Panc1 (cell line): ENCODE data around the gene MICAL1. TPM values are rescaled to one million over a fixed set of nuclear protein-coding genes. Genes with fewer than 3 reads are reported as not detected.

Experiments used
- ATAC-seq: fragments of 200-7000 bp; cut with Tn5 transposase; 2 replicates; pipeline ENCODE4 v1.9.1; 2020; ENCODE audit warnings: mild to moderate bottlenecking, moderate library complexity
- BruUV-seq: library from RNA; stranded (reverse); fragments of 400-500 nt; replicated peaks from 2 replicates; lab custom pipeline; 2021; lab: Mats Ljungman, UMichigan
- CTCF ChIA-PET: fragments of 300-600 bp; sonication (Branson Sonifier 250); formaldehyde crosslinking; loops from one replicate; lab custom pipeline; 2022; ENCODE audit warnings: antibody characterized with exemption; lab: Charles Lee
- POLR2A ChIA-PET: fragments of 300-600 bp; sonication (Branson Sonifier 250); formaldehyde crosslinking; loops from one replicate; lab custom pipeline; 2022; ENCODE audit warnings: antibody characterized with exemption; lab: Charles Lee
- DNase-seq: peaks from one replicate; pipeline ENCODE4 v3.0.0-alpha.2; 2010; ENCODE audit warnings: low read depth, low spot score
- H3K27ac ChIP-seq: 2 replicates; pipeline ENCODE4 v1.5.1; 2011; ENCODE audit warnings: mild to moderate bottlenecking, low read length, inconsistent platforms
- H3K27me3 ChIP-seq: fragments of 200-500 bp; sonication (Bioruptor generic); 2 replicates; pipeline ENCODE4 v1.6.0; 2014; ENCODE audit warnings: low read length, inconsistent platforms; ENCODE audit not compliant: control insufficient read depth, insufficient read depth
- H3K36me3 ChIP-seq: fragments of 200-500 bp; sonication (Bioruptor generic); 2 replicates; pipeline ENCODE4 v1.5.1; 2014; ENCODE audit warnings: inconsistent platforms, mild to moderate bottlenecking, low read length, moderate library complexity; ENCODE audit not compliant: control insufficient read depth, insufficient read depth
- H3K4me1 ChIP-seq: 2 replicates; pipeline ENCODE4 v1.5.1; 2011; ENCODE audit warnings: inconsistent platforms, mild to moderate bottlenecking, low read length, moderate library complexity; ENCODE audit not compliant: control insufficient read depth, insufficient read depth
- H3K4me3 ChIP-seq, 2 experiments: 2 replicates each; pipeline ENCODE4 v1.5.1; 2011 to 2012; ENCODE audit warnings: low read depth in 2 of 2, low read length in 2 of 2, mild to moderate bottlenecking in 2 of 2, inconsistent platforms in 1 of 2, moderate library complexity in 1 of 2
- H3K9me3 ChIP-seq: fragments of 200-500 bp; sonication (Bioruptor generic); 2 replicates; pipeline ENCODE4 v1.5.1; 2014; ENCODE audit warnings: low read depth, mild to moderate bottlenecking, inconsistent platforms, low read length, moderate library complexity; ENCODE audit not compliant: control insufficient read depth, insufficient read depth
- CTCF ChIP-seq: fragments of 450-650 bp; IDR thresholded peaks from 2 replicates; pipeline ENCODE4 v1.5.1; 2017; ENCODE audit warnings: mild to moderate bottlenecking
- POLR2AphosphoS5 ChIP-seq: IDR thresholded peaks from 2 replicates; pipeline ENCODE4 v1.6.1; 2012; ENCODE audit warnings: mild to moderate bottlenecking, low read depth, low read length, moderate library complexity
- SIN3A ChIP-seq: IDR thresholded peaks from 2 replicates; pipeline ENCODE4 v1.6.1; 2012; ENCODE audit warnings: low read depth, mild to moderate bottlenecking, low read length, moderate library complexity, borderline replicate concordance; ENCODE audit not compliant: insufficient read depth
- TCF7L2 ChIP-seq: IDR thresholded peaks from 2 replicates; pipeline ENCODE4 v1.6.1; 2011; ENCODE audit warnings: mild to moderate bottlenecking, low read depth, low read length, inconsistent platforms
- in situ Hi-C: cut with HindIII; loops from 2 replicates; pipeline ENCODE4 v1.10.0; 2016; ENCODE audit warnings: low sequenced_read_pairs, low pct_unique_long_range_greater_than_20kb
- intact Hi-C: fragments of 100-400 bp; cut with micrococcal nuclease; formaldehyde crosslinking; loops from one replicate; pipeline ENCODE4 v1.10.0; 2022; ENCODE audit not compliant: unreplicated experiment
- total RNA-seq: library from RNA; stranded (reverse); gene quantifications from one replicate; pipeline ENCODE4 v1.2.1, GENCODE V29; 2021; ENCODE audit not compliant: unreplicated experiment
- TF ChIP-seq, protein P1 (sequence below), 2 experiments: IDR thresholded peaks; 2 replicates each; pipeline ENCODE4 v1.6.1; 2011 to 2012; ENCODE audit warnings: low read depth in 2 of 2, control low read depth in 1 of 2, low read length in 1 of 2, mild to moderate bottlenecking in 1 of 2, moderate library complexity in 1 of 2; ENCODE audit not compliant: insufficient read depth in 1 of 2

MICAL1 gene
- total RNA-seq, 1 experiment from 2014 or later = 64.5 TPM

- ATAC-seq (peak; percentile 46; the same call in 1 of the 2 replicates), DNase-seq (no peak)
- intact Hi-C loops = no loop called here
- TF ChIP-seq, protein P1, sequence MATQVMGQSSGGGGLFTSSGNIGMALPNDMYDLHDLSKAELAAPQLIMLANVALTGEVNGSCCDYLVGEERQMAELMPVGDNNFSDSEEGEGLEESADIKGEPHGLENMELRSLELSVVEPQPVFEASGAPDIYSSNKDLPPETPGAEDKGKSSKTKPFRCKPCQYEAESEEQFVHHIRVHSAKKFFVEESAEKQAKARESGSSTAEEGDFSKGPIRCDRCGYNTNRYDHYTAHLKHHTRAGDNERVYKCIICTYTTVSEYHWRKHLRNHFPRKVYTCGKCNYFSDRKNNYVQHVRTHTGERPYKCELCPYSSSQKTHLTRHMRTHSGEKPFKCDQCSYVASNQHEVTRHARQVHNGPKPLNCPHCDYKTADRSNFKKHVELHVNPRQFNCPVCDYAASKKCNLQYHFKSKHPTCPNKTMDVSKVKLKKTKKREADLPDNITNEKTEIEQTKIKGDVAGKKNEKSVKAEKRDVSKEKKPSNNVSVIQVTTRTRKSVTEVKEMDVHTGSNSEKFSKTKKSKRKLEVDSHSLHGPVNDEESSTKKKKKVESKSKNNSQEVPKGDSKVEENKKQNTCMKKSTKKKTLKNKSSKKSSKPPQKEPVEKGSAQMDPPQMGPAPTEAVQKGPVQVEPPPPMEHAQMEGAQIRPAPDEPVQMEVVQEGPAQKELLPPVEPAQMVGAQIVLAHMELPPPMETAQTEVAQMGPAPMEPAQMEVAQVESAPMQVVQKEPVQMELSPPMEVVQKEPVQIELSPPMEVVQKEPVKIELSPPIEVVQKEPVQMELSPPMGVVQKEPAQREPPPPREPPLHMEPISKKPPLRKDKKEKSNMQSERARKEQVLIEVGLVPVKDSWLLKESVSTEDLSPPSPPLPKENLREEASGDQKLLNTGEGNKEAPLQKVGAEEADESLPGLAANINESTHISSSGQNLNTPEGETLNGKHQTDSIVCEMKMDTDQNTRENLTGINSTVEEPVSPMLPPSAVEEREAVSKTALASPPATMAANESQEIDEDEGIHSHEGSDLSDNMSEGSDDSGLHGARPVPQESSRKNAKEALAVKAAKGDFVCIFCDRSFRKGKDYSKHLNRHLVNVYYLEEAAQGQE (IDR thresholded peaks at IDR 0.05; ENCODE audit: insufficient read depth in 1 of 2, low read depth in 2 of 2, low read length in 1 of 2) = no peak
- no peaks in the 10 kb centered on the region for H3K4me1 ChIP-seq
- no TSS peak for BruUV-seq
- no peak overlapping the region for H3K4me3 ChIP-seq
- no peak overlapping the region for H3K27ac ChIP-seq
- POLR2A ChIA-PET = interaction anchor here (0.6 kb wide), 1 partner anchor 1383 kb away, joined by 3 read pairs; no protein-coding TSS in a partner anchor
- no peaks in the 10 kb centered on the region for H3K9me3 ChIP-seq
- in situ Hi-C loops = no loop called here
- no peaks in the 10 kb centered on the region for H3K36me3 ChIP-seq
- CTCF ChIA-PET = interaction anchor here (0.5 kb wide), 1 partner anchor 496 kb away, joined by 4 read pairs; no protein-coding TSS in a partner anchor
- H3K27me3 ChIP-seq = peaks cover 29% of the 10 kb centered on the region
Observed at GRCh38 chr6:109491207-109491938, 35.8 kb upstream of the MICAL1 start.

GRCh38 chr6:109490713-109491112 lies 35.1 kb upstream of the MICAL1 start:
- intact Hi-C loops = no loop called here
- CTCF ChIA-PET = no interaction called here

More at GRCh38 chr6:109490713-109491112, 35.1 kb upstream of the MICAL1 start:
- in situ Hi-C loops = no loop called here
- POLR2A ChIA-PET = interaction anchor here (0.6 kb wide), 1 partner anchor 1383 kb away, joined by 3 read pairs; no protein-coding TSS in a partner anchor
- no peak; the same call in 1 of the 2 replicates for ATAC-seq
- TF ChIP-seq TCF7L2 (no peak), CTCF (no peak), POLR2AphosphoS5 (no peak), SIN3A (no peak)
- TF ChIP-seq, protein P1 (IDR thresholded peaks at IDR 0.05; ENCODE audit: insufficient read depth in 1 of 2, low read depth in 2 of 2, low read length in 1 of 2) = no peak
- no peak for DNase-seq
- Histone ChIP-seq H3K27ac (no peak overlapping the region), H3K9me3 (no peaks in the 10 kb centered on the region), H3K4me1 (no peaks in the 10 kb centered on the region; the same call in 1 of the 2 replicates), H3K4me3 (no peak overlapping the region), H3K36me3 (no peaks in the 10 kb centered on the region), H3K27me3 (peaks cover 26% of the 10 kb centered on the region)
- BruUV-seq = no TSS peak
